GM12801 (cell line): Measurements from ENCODE around the gene NATD1.

ENCODE experiments used
- CTCF ChIP-seq: IDR thresholded peaks from one replicate; pipeline ENCODE4 v1.5.1; 2011; ENCODE audit warnings: control low read depth; ENCODE audit not compliant: insufficient read length; ENCODE audit errors: extremely low read depth

Gene NATD1

DNA sequence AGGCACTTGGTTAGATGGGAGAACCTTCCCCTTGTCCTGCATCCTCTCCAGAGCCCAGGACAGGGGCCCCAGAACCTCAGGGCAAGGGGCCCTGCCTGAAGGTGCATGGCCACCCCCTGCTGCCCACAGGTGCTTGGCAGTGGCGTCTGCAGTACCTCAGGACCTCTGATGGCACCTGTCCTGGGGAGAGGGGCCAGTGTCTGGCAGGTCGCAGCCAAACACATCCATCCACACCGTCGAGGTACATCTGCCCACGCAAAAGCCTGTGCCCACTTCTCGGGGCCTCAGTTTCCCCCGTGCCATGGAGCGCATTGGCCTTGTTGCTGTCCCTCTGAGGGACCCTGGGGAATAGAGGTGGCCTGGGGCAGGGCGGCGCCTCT is 40.6 kb upstream of the NATD1 start:
- TF ChIP-seq CTCF, result no peak

- TF ChIP-seq CTCF, result no peak
Measured at GRCh38 chr17:21292867-21293830, 39.9 kb upstream of the NATD1 start.

DNA sequence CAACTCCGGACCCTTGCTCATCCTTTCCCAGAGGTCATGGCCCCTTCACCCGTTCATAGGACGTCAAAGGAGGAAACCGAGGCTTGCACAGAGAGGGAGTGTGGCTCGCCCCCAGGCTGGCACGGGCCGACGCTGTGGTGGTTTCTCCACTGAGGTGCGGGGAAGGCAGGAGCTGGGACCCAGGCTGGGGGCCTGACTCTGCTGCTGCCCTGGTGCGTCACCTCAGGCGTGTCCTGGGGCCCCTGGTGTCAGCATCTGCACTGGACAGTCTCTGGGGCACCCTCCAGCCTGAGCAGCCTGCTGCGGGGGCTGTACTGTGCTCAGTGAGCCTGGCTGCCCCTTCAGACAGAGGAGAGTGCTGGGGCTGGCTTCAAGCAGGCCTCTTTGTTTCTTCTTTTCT is 38.7 kb upstream of the NATD1 start:
- no peak for TF ChIP-seq CTCF

DNA sequence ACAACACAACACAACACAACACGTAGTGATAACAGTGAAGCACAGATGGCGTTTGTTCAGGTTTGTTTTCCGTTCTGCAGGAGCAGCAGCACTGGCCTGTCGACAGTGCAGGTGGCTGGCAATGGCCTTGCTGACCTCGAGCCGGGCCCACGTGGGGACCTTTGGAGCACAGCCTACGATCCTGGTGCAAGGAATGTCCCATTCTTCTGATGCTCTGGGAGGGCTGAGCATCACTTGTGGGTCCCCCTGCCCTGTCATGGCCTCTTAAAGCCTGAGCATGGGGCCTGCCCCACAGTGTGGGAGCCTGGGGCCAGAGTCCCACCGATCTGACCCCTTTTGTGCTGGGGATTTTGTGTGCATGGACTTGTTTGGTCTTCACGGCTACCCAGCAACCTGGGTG is 38.1 kb upstream of the NATD1 start:
- no peak for TF ChIP-seq CTCF

- TF ChIP-seq CTCF, result no peak
Measured at GRCh38 chr17:21289902-21290571, 36.8 kb upstream of the NATD1 start.

DNA sequence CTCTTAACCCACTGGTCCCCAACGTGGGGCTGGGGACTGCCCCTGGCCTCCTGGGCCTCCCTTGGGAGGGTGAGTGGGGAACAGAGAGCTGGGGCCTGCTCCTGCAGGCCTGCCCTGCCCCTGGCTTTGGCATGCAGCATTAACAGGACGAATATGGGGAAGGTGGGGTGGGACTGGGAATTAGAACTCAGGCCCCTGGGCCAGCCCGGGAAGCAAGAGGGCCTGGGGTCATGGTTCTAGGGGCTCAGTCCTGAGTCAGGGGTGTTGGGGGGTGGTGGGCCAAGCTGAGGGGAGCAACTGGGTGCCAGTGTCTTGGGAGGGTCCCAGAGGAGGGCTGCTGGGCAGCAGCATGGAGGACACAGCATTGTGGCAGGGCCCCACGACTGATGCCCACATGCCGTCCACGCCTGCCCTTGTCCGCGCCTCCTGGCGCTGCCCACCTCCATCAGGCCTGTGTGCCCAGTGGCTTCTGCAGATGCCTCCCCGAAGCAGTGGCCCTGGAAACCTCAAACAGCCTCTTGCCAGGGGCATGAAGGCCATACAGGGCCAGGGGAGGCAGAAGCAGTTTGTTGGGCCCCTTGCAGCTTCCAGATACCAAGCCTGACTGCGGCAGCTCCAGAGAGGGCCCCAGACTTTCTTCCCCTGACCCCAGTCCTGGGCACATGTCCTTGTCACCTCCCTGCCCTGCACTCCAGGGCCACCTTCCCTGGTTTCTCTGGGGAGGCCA is 36.1 kb upstream of the NATD1 start:
- TF ChIP-seq CTCF, result no peak

DNA sequence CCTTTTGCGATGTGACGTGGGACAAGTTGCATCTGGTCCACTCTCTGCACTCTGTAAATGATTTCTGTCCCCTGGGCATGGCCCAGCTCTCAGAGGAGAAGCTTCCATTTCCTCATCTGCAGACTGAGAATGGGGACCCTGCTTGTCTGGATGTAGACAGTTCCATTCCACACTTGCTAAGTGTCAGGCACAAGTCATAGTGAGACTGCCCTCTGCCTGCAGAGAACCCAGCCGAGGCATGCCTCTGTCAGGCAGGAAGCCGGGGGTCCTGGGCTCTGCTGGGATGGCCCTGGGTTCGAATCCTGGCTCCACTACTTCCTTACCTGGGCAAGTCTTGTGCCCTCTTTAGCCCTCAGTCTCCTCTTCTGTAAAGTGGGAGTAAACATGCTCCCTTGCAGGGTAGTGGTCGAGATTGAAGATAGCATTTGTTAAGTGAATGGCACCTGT is 35.4 kb upstream of the NATD1 start:
- TF ChIP-seq CTCF, result no peak
